RKO (cell line): ENCODE results near the gene CLCNKB.
"Not testable (repeated sequence)": the region's sequence is repeated elsewhere in the genome, so short reads cannot be mapped to it uniquely, and the experiment has no call there.

Experiments used
- DNase-seq: peaks from one replicate; pipeline ENCODE4 v3.0.0-alpha.2; 2016; ENCODE audit warnings: low spot score

The CLCNKB gene

GRCh38 chr1:16043521-16043920 is at the start of gene CLCNKB:
CLCNKB (plus strand) TSS chr1:16043782; CDS start chr1:16044493, 711 bp downstream.
- DNase-seq = no peak

GRCh38 chr1:15994081-15994480 is 49.5 kb upstream of the CLCNKB start:
- no peak for DNase-seq

- peak; percentile 61 for DNase-seq
Measured at GRCh38 chr1:15994590-15995351, 48.8 kb upstream of the CLCNKB start.

- no peak for DNase-seq
Measured at GRCh38 chr1:15997076-15997585, 46.5 kb upstream of the CLCNKB start.

- no peak for DNase-seq
Measured at GRCh38 chr1:15997637-15998280, 45.8 kb upstream of the CLCNKB start.

GRCh38 chr1:15998929-15999328 is 44.7 kb upstream of the CLCNKB start:
- DNase-seq = no peak

- DNase-seq = not testable (repeated sequence)
Measured at GRCh38 chr1:16001274-16001673, 42.3 kb upstream of the CLCNKB start.

GRCh38 chr1:16005597-16005996 is 38.0 kb upstream of the CLCNKB start:
- no peak for DNase-seq

- DNase-seq = no peak
Measured at GRCh38 chr1:16006010-16006409, 37.6 kb upstream of the CLCNKB start.

- no peak for DNase-seq
Measured at GRCh38 chr1:16006552-16007485, 36.8 kb upstream of the CLCNKB start.

GRCh38 chr1:16007671-16008341 is 35.8 kb upstream of the CLCNKB start:
- no peak for DNase-seq

- DNase-seq = peak; percentile 63
Measured at GRCh38 chr1:16009030-16009460, 34.5 kb upstream of the CLCNKB start.

GRCh38 chr1:16009678-16010077 is 33.9 kb upstream of the CLCNKB start:
- DNase-seq = no peak

- no peak for DNase-seq
Measured at GRCh38 chr1:16010837-16011236, 32.7 kb upstream of the CLCNKB start.

GRCh38 chr1:16011936-16012589 is 31.5 kb upstream of the CLCNKB start:
- DNase-seq = no peak

- DNase-seq = no peak
Measured at GRCh38 chr1:16012590-16013219, 30.9 kb upstream of the CLCNKB start.

GRCh38 chr1:16013220-16013907 is 30.2 kb upstream of the CLCNKB start:
- no peak for DNase-seq

- no peak for DNase-seq
Measured at GRCh38 chr1:16013908-16014258, 29.7 kb upstream of the CLCNKB start.

- DNase-seq = no peak
Measured at GRCh38 chr1:16014509-16015482, 28.8 kb upstream of the CLCNKB start.
